GM10266 (cell line): ENCODE data around the gene TMIE.

Source experiments
- DNase-seq: peaks from one replicate; pipeline ENCODE4 v3.0.0; 2012; ENCODE audit errors: extremely low spot score
- CTCF ChIP-seq: IDR thresholded peaks from 2 replicates; pipeline ENCODE4 v1.5.1; 2012; ENCODE audit warnings: mild to moderate bottlenecking, low read depth; ENCODE audit not compliant: control insufficient read depth, insufficient read depth; ENCODE audit errors: missing control alignments

The TMIE gene

GRCh38 chr3:46706771-46707582, 5.8 kb downstream of the TMIE start:
- no peak for TF ChIP-seq CTCF
- DNase-seq: no peak

GRCh38 chr3:46707601-46708011, 6.4 kb downstream of the TMIE start:
- TF ChIP-seq CTCF: no peak
- DNase-seq: no peak

- no peak for TF ChIP-seq CTCF
These were observed 7.4 kb downstream of the TMIE start for GRCh38 chr3:46708401-46709156.

GRCh38 chr3:46709157-46709654, 8.0 kb downstream of the TMIE start:
- TF ChIP-seq CTCF: no peak
- DNase-seq: no peak

More at GRCh38 chr3:46708401-46709156, 7.4 kb downstream of the TMIE start:
- DNase-seq: no peak

- DNase-seq: no peak
These were observed 8.5 kb downstream of the TMIE start for GRCh38 chr3:46709721-46710120.

GRCh38 chr3:46710229-46710628, 9.0 kb downstream of the TMIE start:
- no peak for TF ChIP-seq CTCF
- no peak for DNase-seq

More at GRCh38 chr3:46709721-46710120, 8.5 kb downstream of the TMIE start:
- TF ChIP-seq CTCF: no peak

GRCh38 chr3:46710671-46711295, 9.6 kb downstream of the TMIE start:
- TF ChIP-seq CTCF: no peak
- no peak for DNase-seq
